GM12801 (cell line): Measurements from ENCODE around the gene UBE4A.

Experiments
- CTCF ChIP-seq: IDR thresholded peaks from one replicate; pipeline ENCODE4 v1.5.1; 2011; ENCODE audit warnings: control low read depth; ENCODE audit not compliant: insufficient read length; ENCODE audit errors: extremely low read depth

Gene UBE4A

GRCh38 chr11:118418766-118419165, 59.4 kb downstream of the UBE4A start:
- TF ChIP-seq CTCF, result no peak

GRCh38 chr11:118427707-118428106, 68.3 kb downstream of the UBE4A start:
- TF ChIP-seq CTCF, result no peak

- no peak for TF ChIP-seq CTCF
Observed at GRCh38 chr11:118430956-118431355, 71.6 kb downstream of the UBE4A start.

GRCh38 chr11:118434123-118434552, 74.7 kb downstream of the UBE4A start:
- TF ChIP-seq CTCF, result no peak

GRCh38 chr11:118434553-118435289, 75.3 kb downstream of the UBE4A start:
- no peak for TF ChIP-seq CTCF

GRCh38 chr11:118435290-118435892, 76.0 kb downstream of the UBE4A start:
- TF ChIP-seq CTCF, result no peak

- TF ChIP-seq CTCF, result no peak
Observed at GRCh38 chr11:118435893-118436624, 76.7 kb downstream of the UBE4A start, which contains the start of gene KMT2A. KMT2A (plus strand) TSS chr11:118436492; CDS start chr11:118436513, 21 bp downstream.
